ENCODE results near the gene PTX3.

PTX3 gene

DNA sequence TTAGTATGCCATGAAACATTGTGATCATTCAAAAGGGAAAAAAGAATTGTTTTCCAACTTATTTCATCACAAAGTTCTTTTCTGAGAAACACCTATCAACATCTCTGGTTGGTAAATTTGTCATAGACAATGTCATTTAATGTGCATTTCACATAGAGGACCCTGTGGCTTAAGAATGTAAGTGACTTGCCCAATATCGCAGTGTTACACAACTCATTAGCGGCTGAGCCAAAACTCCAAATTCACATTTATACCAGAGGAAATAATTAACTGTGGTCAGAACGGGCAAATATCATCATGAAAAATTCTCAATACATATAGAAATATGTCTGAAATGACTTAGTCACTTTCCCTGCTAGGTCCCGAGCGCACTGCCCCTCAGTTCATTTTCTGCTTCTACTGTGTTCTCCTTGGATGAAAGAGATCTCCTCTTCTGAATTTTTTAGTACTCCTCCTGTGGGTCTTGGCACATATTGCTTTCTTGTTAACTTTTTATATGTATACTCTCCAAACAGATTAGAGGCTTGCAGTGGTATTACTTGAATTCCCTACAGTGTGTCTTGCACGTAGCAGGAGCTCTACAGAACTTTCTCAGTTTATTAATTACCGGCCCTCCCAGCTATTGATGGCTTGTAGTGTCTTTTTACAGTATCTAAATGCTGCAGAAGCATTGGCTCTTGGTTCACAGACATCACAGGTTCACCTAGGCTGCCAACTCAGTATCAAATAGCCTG is 33.1 kb downstream of the PTX3 start:
- Histone ChIP-seq H2BK5ac (ENCODE audit: low read depth, low read length, poor library complexity) (no peak overlapping the region), H3K27me3 (ENCODE audit: insufficient read depth, low read length) (no peaks in the 10 kb centered on the region)

DNA sequence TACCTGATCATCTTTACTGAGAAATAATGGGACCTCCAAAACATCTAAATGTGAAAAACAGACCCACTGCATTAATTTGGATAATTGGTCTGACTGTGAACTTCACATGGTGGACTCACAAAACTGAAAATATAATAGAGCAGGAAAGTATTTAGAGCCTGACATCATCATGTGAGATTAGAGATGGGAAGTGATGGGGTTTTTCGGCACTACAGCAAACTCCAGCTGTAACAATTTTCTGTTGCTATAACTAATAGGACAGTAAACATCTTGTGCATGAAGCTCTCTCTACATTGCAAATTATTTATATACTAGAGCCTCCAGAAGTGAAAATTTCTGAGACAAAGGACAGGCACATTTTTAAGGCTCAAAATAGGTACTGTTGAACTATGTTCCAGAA is 34.4 kb downstream of the PTX3 start:
- no peaks in the 10 kb centered on the region for H3K4me1 ChIP-seq (ENCODE audit: control insufficient read depth in 1 of 2, insufficient read depth in 2 of 2, low read length in 2 of 2)

More for the DNA sequence above, 33.1 kb downstream of the PTX3 start:
- no peak overlapping the region for H4K91ac ChIP-seq (ENCODE audit: low read depth, low read length)
- H3K14ac ChIP-seq (ENCODE audit: low read length), result no peak overlapping the region
- no peak overlapping the region for H2BK120ac ChIP-seq (ENCODE audit: insufficient read depth, low read length, poor library complexity)
- H3K27ac ChIP-seq (ENCODE audit: low read depth, low read length), result no peak overlapping the region
- no peak overlapping the region for H2BK12ac ChIP-seq (ENCODE audit: low read length)
- no peak overlapping the region for H3K18ac ChIP-seq (ENCODE audit: low read length)
- no peak overlapping the region for H3K23ac ChIP-seq (ENCODE audit: low read length)
- H3K4ac ChIP-seq (ENCODE audit: low read depth, low read length), result no peak overlapping the region
- no peak for DNase-seq
- H2AK5ac ChIP-seq (ENCODE audit: low read length), result no peak overlapping the region
- no peaks in the 10 kb centered on the region for H3K36me3 ChIP-seq (ENCODE audit: control insufficient read depth in 1 of 2, insufficient read depth in 2 of 2, low read length in 2 of 2)
- no peak overlapping the region for H3K9ac ChIP-seq (ENCODE audit: low read length)
- no peak overlapping the region for H4K12ac ChIP-seq (ENCODE audit: low read depth, low read length)
- H3K79me1 ChIP-seq (ENCODE audit: low read length), result no peaks in the 10 kb centered on the region
- no peaks in the 10 kb centered on the region for H3K9me3 ChIP-seq (ENCODE audit: insufficient read depth, low read depth, low read length)
- no CpG with 5 or more reads among the region's 7 CpGs for WGBS (ENCODE audit: extremely low coverage, insufficient coverage, insufficient read length)
- H3K4me3 ChIP-seq (ENCODE audit: low read depth, low read length), result no peak overlapping the region
- H2AFZ ChIP-seq (ENCODE audit: insufficient read depth, low read length, poor library complexity), result no peak overlapping the region
- H3K79me2 ChIP-seq (ENCODE audit: control insufficient read depth, insufficient read depth, low read length, poor library complexity), result no peaks in the 10 kb centered on the region
- no peak overlapping the region for H3K4me2 ChIP-seq (ENCODE audit: low read length)
- no peak overlapping the region for H4K8ac ChIP-seq (ENCODE audit: low read depth, low read length)
- no peaks in the 10 kb centered on the region for H3K4me1 ChIP-seq (ENCODE audit: control insufficient read depth in 1 of 2, insufficient read depth in 2 of 2, low read length in 2 of 2)

DNA sequence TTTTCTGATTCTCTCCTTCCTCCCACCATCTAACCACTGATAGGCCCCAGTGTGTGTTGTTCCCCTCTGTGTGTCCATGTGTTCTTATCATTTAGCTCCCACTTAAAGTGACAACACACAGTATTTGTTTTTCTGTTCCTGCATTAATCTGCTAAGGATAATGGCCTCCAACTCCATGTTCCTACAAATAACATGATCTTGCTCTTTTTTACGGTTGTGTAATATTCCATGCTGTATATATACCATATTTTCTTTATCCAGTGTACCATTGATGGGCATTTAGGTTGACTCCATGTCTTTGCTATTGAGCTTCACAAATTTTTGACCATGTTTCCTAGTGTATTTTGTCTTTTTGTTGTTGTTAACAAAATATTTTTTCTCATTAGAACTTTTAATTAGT is 36.0 kb downstream of the PTX3 start:
- no peaks in the 10 kb centered on the region for H3K27me3 ChIP-seq (ENCODE audit: insufficient read depth, low read length)

More for the DNA sequence above, 34.4 kb downstream of the PTX3 start:
- Histone ChIP-seq H3K36me3 (ENCODE audit: control insufficient read depth in 1 of 2, insufficient read depth in 2 of 2, low read length in 2 of 2) (no peaks in the 10 kb centered on the region), H2AFZ (ENCODE audit: insufficient read depth, low read length, poor library complexity) (no peak overlapping the region), H3K18ac (ENCODE audit: low read length) (no peak overlapping the region), H3K27me3 (ENCODE audit: insufficient read depth, low read length) (no peaks in the 10 kb centered on the region), H4K8ac (ENCODE audit: low read depth, low read length) (no peak overlapping the region), H3K23ac (ENCODE audit: low read length) (no peak overlapping the region), H3K14ac (ENCODE audit: low read length) (no peak overlapping the region), H3K4ac (ENCODE audit: low read depth, low read length) (no peak overlapping the region), H3K9ac (ENCODE audit: low read length) (no peak overlapping the region), H3K79me1 (ENCODE audit: low read length) (no peaks in the 10 kb centered on the region), H4K91ac (ENCODE audit: low read depth, low read length) (no peak overlapping the region), H3K4me3 (ENCODE audit: low read depth, low read length) (no peak overlapping the region), H2BK120ac (ENCODE audit: insufficient read depth, low read length, poor library complexity) (no peak overlapping the region), H3K79me2 (ENCODE audit: control insufficient read depth, insufficient read depth, low read length, poor library complexity) (no peaks in the 10 kb centered on the region), H3K9me3 (ENCODE audit: insufficient read depth, low read depth, low read length) (no peaks in the 10 kb centered on the region), H2BK5ac (ENCODE audit: low read depth, low read length, poor library complexity) (no peak overlapping the region), H4K12ac (ENCODE audit: low read depth, low read length) (no peak overlapping the region), H3K27ac (ENCODE audit: low read depth, low read length) (no peak overlapping the region), H2BK12ac (ENCODE audit: low read length) (no peak overlapping the region), H2AK5ac (ENCODE audit: low read length) (no peak overlapping the region), H3K4me2 (ENCODE audit: low read length) (no peak overlapping the region)
- WGBS (ENCODE audit: extremely low coverage, insufficient coverage, insufficient read length), result no CpG with 5 or more reads among the region's 1 CpG
- no peak for DNase-seq

DNA sequence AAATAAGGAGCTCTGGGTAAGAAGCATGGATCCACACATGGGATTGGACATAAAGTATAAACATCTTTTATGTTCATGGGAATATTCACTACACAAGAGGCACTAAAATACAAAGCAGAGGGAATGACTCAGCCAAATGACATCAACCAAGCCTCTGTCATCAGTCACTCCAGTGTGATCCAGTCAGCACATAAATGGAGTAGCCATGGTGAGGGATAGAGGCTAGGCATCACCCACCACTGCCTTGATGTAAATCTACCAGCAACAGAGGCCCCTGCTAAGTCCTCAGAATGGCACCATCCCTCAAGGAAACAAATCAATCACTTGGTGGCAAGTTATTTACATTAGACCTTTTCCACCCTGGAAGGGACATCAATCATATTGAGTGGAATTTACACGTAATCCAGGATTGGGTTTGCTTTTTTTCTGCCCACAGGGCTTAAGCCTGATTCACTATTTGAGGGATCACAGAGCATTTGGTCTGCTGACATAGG is 39.3 kb downstream of the PTX3 start:
- Histone ChIP-seq H3K36me3 (ENCODE audit: control insufficient read depth in 1 of 2, insufficient read depth in 2 of 2, low read length in 2 of 2) (no peaks in the 10 kb centered on the region), H3K27ac (ENCODE audit: low read depth, low read length) (no peak overlapping the region), H3K9me3 (ENCODE audit: insufficient read depth, low read depth, low read length) (no peaks in the 10 kb centered on the region), H3K4me1 (ENCODE audit: control insufficient read depth in 1 of 2, insufficient read depth in 2 of 2, low read length in 2 of 2) (peaks cover 0 to 2% of the 10 kb centered on the region in 2 experiments), H2AK5ac (ENCODE audit: low read length) (no peak overlapping the region), H4K8ac (ENCODE audit: low read depth, low read length) (no peak overlapping the region), H2BK12ac (ENCODE audit: low read length) (no peak overlapping the region), H4K12ac (ENCODE audit: low read depth, low read length) (no peak overlapping the region), H2AFZ (ENCODE audit: insufficient read depth, low read length, poor library complexity) (no peak overlapping the region), H3K4me2 (ENCODE audit: low read length) (no peak overlapping the region), H3K9ac (ENCODE audit: low read length) (no peak overlapping the region), H3K79me2 (ENCODE audit: control insufficient read depth, insufficient read depth, low read length, poor library complexity) (no peaks in the 10 kb centered on the region), H2BK5ac (ENCODE audit: low read depth, low read length, poor library complexity) (no peak overlapping the region), H3K4ac (ENCODE audit: low read depth, low read length) (no peak overlapping the region), H3K14ac (ENCODE audit: low read length) (no peak overlapping the region), H2BK120ac (ENCODE audit: insufficient read depth, low read length, poor library complexity) (no peak overlapping the region), H3K23ac (ENCODE audit: low read length) (no peak overlapping the region), H3K79me1 (ENCODE audit: low read length) (no peaks in the 10 kb centered on the region), H3K4me3 (ENCODE audit: low read depth, low read length) (no peak overlapping the region), H4K91ac (ENCODE audit: low read depth, low read length) (no peak overlapping the region), H3K18ac (ENCODE audit: low read length) (no peak overlapping the region), H3K27me3 (ENCODE audit: insufficient read depth, low read length) (no peaks in the 10 kb centered on the region)
- peak in 1 of 2 donors; percentile 8 for DNase-seq
- WGBS (ENCODE audit: extremely low coverage, insufficient coverage, insufficient read length), result no CpG with 5 or more reads among the region's 1 CpG

More for the DNA sequence above, 36.0 kb downstream of the PTX3 start:
- H3K36me3 ChIP-seq (ENCODE audit: control insufficient read depth in 1 of 2, insufficient read depth in 2 of 2, low read length in 2 of 2), result no peaks in the 10 kb centered on the region
- no peak overlapping the region for H3K18ac ChIP-seq (ENCODE audit: low read length)
- WGBS (ENCODE audit: extremely low coverage, insufficient coverage, insufficient read length), result no CpG with 5 or more reads among the region's 1 CpG
- no peak overlapping the region for H3K9ac ChIP-seq (ENCODE audit: low read length)
- no peak overlapping the region for H2AK5ac ChIP-seq (ENCODE audit: low read length)
- H4K91ac ChIP-seq (ENCODE audit: low read depth, low read length), result no peak overlapping the region
- no peaks in the 10 kb centered on the region for H3K79me1 ChIP-seq (ENCODE audit: low read length)
- no peaks in the 10 kb centered on the region for H3K79me2 ChIP-seq (ENCODE audit: control insufficient read depth, insufficient read depth, low read length, poor library complexity)
- no peaks in the 10 kb centered on the region for H3K9me3 ChIP-seq (ENCODE audit: insufficient read depth, low read depth, low read length)
- no peak overlapping the region for H3K23ac ChIP-seq (ENCODE audit: low read length)
- H2BK5ac ChIP-seq (ENCODE audit: low read depth, low read length, poor library complexity), result no peak overlapping the region
- no peak overlapping the region for H4K8ac ChIP-seq (ENCODE audit: low read depth, low read length)
- no peak overlapping the region for H2BK12ac ChIP-seq (ENCODE audit: low read length)
- H3K4me1 ChIP-seq (ENCODE audit: control insufficient read depth in 1 of 2, insufficient read depth in 2 of 2, low read length in 2 of 2), result no peaks in the 10 kb centered on the region
- no peak overlapping the region for H2BK120ac ChIP-seq (ENCODE audit: insufficient read depth, low read length, poor library complexity)
- no peak overlapping the region for H4K12ac ChIP-seq (ENCODE audit: low read depth, low read length)
- H2AFZ ChIP-seq (ENCODE audit: insufficient read depth, low read length, poor library complexity), result no peak overlapping the region
- no peak for DNase-seq
- H3K4me3 ChIP-seq (ENCODE audit: low read depth, low read length), result no peak overlapping the region
- H3K4ac ChIP-seq (ENCODE audit: low read depth, low read length), result no peak overlapping the region
- H3K27ac ChIP-seq (ENCODE audit: low read depth, low read length), result no peak overlapping the region
- no peak overlapping the region for H3K4me2 ChIP-seq (ENCODE audit: low read length)
- no peak overlapping the region for H3K14ac ChIP-seq (ENCODE audit: low read length)
